Activated CD4-positive, alpha-beta T cell treated with anti-CD3 and anti-CD28 coated beads, Interleukin-2, amount 50 U/mL, for 24 hours (primary cell): Measurements from ENCODE around the gene OST4.
A peak's percentile ranks its signal among the peaks of the same experiment; 100 is the strongest.

ENCODE experiments used
- DNase-seq, 2 donors: peaks; one replicate each; pipeline ENCODE4 v3.0.0-alpha.2; 2020; ENCODE audit warnings: low read depth in 1 of 2, low spot score in 1 of 2

The OST4 gene

GRCh38 chr2:27093430-27094352, 22.2 kb upstream of the OST4 start:
- no peak for DNase-seq

GRCh38 chr2:27092696-27093429, 21.4 kb upstream of the OST4 start:
- DNase-seq = no peak

- DNase-seq = no peak
Observed at GRCh38 chr2:27091746-27092695, 20.6 kb upstream of the OST4 start.

- no peak for DNase-seq
Observed at GRCh38 chr2:27089111-27089954, 17.9 kb upstream of the OST4 start.

- no peak for DNase-seq
Observed at GRCh38 chr2:27088634-27089033, 17.2 kb upstream of the OST4 start.

GRCh38 chr2:27087823-27088410, 16.5 kb upstream of the OST4 start:
- no peak for DNase-seq

- no peak for DNase-seq
Observed at GRCh38 chr2:27086724-27087593, 15.5 kb upstream of the OST4 start, which contains the start of gene KHK. Gene KHK (plus strand): TSS chr2:27086772. CDS start chr2:27087260, 488 bp downstream.

- DNase-seq = peak; percentile 96 to 100
Observed at GRCh38 chr2:27086090-27086723, 14.8 kb upstream of the OST4 start.

GRCh38 chr2:27085673-27086089, 14.2 kb upstream of the OST4 start:
- DNase-seq = no peak

GRCh38 chr2:27085062-27085672, 13.7 kb upstream of the OST4 start:
- no peak for DNase-seq

GRCh38 chr2:27084297-27085061, 13.0 kb upstream of the OST4 start:
- no peak for DNase-seq

GRCh38 chr2:27083410-27084296, 12.2 kb upstream of the OST4 start:
- no peak for DNase-seq

- no peak for DNase-seq
Observed at GRCh38 chr2:27082773-27083409, 11.4 kb upstream of the OST4 start.

GRCh38 chr2:27081984-27082772, 10.7 kb upstream of the OST4 start:
- no peak for DNase-seq

GRCh38 chr2:27080603-27080936, 9.1 kb upstream of the OST4 start:
- no peak for DNase-seq
